NCI-H2196 treated with DMSO at 0.1 percent for 48 hours (cell line): ENCODE measurements around the gene GREM1.

ENCODE experiments used
- DNase-seq: peaks from one replicate; lab custom pipeline; 2025; ENCODE audit not compliant: unreplicated experiment; lab: John Stamatoyannopoulos, UW

GREM1 gene

GRCh38 chr15:32730677-32731654 is 13.2 kb downstream of the GREM1 start:
- DNase-seq = no peak

DNA sequence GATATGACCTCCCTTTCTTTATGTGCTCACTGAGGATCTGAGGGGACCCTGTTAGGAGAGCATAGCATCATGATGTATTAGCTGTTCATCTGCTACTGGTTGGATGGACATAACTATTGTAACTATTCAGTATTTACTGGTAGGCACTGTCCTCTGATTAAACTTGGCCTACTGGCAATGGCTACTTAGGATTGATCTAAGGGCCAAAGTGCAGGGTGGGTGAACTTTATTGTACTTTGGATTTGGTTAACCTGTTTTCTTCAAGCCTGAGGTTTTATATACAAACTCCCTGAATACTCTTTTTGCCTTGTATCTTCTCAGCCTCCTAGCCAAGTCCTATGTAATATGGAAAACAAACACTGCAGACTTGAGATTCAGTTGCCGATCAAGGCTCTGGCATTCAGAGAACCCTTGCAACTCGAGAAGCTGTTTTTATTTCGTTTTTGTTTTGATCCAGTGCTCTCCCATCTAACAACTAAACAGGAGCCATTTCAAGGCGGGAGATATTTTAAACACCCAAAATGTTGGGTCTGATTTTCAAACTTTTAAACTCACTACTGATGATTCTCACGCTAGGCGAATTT is 14.9 kb downstream of the GREM1 start:
- no peak for DNase-seq

DNA sequence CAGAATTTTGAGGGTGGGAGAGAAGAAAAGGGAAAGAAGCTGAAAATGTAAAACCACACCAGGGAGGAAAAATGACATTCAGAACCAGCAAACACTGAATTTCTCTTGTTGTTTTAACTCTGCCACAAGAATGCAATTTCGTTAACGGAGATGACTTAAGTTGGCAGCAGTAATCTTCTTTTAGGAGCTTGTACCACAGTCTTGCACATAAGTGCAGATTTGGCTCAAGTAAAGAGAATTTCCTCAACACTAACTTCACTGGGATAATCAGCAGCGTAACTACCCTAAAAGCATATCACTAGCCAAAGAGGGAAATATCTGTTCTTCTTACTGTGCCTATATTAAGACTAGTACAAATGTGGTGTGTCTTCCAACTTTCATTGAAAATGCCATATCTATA is 15.5 kb downstream of the GREM1 start:
- DNase-seq = no peak

GRCh38 chr15:32735989-32736700 is 18.3 kb downstream of the GREM1 start:
- no peak for DNase-seq

DNA sequence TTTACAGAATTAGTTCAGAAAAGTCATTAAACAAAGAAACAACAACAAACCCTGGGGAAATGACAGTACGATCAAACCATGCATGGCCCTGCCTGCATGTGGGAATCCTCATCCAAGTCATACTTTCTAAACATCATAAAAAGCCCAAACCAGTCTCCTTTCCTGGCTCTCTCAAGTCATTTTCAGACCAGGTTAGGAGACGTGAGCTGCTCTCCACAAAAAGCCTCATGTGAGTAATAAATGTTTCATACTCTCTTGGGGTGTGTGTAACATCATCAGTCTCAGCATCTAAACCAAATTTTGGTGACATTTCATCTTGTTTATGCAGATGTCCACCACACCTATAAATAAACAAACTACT is 18.9 kb downstream of the GREM1 start:
- no peak for DNase-seq

- no peak for DNase-seq
These were observed 19.5 kb downstream of the GREM1 start for GRCh38 chr15:32737304-32737703.

DNA sequence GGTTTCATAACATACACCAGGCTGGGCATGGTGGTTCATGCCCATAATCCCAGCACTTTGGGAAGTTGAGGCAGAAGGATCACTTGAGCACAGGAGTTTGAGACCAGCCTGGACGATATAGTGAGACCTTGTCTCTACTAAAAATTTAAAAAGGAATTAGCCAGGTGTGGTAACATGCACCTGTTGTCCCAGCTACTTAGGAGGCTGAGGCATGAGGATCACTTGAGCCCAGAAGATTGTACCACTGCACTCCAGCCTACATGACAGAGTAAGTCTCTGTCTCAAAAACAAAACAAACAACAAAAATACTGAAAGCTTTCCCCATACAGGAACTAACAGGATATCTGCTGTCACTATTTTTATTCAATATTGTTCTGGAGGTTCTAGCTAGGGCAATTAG is 20.9 kb downstream of the GREM1 start:
- no peak for DNase-seq

- no peak for DNase-seq
These were observed 21.8 kb downstream of the GREM1 start for GRCh38 chr15:32739522-32740063.

GRCh38 chr15:32743411-32744140 is 25.8 kb downstream of the GREM1 start:
- DNase-seq = no peak

DNA sequence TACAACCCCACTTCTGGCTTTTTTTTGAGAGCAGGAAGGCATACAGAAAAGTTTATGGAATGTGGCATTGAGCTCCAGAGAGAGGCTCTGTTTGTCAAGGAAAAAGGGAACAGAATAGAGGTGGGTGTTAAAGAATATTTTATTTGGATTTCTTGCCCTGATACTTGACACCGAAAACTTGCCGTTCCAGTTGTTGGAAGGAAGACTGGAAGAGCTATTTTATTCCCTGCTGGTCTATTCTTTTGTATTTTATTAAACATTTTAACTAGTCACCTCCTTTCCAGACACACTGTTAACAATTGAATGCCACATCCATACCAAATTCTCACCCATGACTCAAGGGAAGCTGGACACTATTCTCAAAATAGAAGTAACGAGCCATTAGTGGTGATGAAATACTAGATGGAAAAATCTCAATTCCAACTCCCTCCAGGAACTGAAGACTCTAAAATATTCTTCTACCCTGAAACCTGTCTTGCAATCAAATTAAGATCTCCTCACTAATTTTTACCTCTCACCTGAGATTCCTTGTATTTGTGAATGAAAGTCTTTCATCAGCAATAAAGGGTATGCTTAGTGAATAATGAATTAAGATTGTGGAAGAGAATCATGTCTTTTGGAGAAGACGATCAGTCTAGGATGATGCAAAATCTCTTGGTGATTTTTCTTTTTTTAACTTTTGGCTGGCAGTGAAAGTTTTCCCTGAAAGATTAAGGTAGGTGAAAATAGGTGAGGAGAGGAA is 28.5 kb downstream of the GREM1 start:
- no peak for DNase-seq

GRCh38 chr15:32747921-32748342 is 30.1 kb downstream of the GREM1 start:
- no peak for DNase-seq

- DNase-seq = no peak
These were observed 33.2 kb downstream of the GREM1 start for GRCh38 chr15:32750979-32751378.

GRCh38 chr15:32757426-32757825 is 39.6 kb downstream of the GREM1 start:
- no peak for DNase-seq

DNA sequence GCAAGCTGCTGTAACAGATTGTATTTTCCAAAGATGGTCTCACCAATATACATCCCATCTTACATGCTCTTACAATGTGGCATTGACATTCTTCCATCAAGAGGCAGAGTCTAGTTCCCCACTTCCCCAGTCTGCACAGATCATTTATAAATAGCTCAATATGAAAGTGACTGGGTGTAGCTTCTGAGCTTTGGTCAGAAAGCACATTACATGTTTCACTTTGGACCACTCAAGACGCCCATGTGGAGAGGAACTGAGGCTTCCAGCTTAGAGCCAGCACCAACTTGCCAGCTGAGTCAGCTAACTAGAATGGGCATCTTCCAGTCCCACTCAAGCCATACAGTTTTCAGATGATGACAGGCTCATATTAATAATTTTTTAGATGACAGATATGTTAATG is 45.5 kb downstream of the GREM1 start:
- DNase-seq = no peak

DNA sequence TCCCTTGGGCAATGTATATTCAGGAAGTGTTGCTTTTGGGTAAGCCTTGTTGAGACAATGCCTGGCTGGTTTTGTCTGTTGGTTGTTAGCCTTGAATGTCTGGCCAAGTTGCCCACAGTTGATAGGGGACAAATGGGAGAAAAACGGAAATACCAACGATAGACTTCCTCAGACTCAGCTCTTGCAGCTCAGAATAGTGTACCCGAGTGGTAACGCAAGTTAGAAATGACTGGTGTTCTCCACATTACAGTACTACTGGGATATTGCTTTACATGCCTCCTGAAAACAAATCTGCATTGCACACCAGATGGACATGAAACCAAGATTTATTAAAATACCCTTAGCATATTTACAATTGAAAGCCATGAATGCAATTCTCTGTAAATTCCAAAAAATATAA is 47.4 kb downstream of the GREM1 start:
- no peak for DNase-seq

DNA sequence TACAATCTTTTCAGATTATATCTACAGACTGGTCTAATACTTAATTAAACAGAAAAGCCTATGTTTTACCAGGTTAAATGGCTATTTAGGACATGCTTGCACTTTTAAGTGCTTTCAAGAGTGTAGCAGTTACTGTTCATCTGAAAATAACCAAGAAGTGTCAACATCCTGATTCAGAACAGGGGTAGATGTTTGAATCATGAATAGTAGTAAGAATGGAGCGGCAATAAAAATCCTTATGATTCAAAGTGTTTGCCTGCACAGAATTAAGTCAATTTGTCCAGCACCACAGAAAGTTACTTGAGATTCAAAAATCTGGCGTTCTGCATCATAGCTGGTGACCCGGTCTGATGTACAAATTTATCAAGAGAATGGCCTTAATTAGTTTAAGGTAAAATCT is 48.3 kb downstream of the GREM1 start:
- no peak for DNase-seq

GRCh38 chr15:32767236-32767635 is 49.4 kb downstream of the GREM1 start:
- DNase-seq = no peak

DNA sequence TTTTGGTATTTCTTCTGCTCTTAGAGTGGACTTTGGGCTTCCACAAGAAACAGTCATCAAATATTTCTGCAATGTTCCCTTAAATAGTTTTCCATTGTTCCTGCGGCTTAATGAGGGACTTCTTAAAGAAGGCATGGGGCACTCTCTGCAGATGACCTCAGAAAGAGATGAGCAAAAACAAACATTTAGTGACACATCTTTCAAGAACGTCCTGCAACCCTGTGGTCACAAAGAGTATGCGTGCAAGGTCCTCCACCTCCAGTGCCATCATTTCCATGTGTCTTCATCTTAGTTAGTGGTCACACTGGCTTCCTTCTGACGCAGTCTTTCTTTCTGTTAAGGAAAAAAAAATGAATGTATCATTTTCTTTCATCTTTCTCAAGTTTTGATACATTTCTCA is 56.2 kb downstream of the GREM1 start:
- no peak for DNase-seq

- no peak for DNase-seq
These were observed 57.3 kb downstream of the GREM1 start for GRCh38 chr15:32775103-32775502.
